ENCODE measurements around the gene DSC3.

DNA sequence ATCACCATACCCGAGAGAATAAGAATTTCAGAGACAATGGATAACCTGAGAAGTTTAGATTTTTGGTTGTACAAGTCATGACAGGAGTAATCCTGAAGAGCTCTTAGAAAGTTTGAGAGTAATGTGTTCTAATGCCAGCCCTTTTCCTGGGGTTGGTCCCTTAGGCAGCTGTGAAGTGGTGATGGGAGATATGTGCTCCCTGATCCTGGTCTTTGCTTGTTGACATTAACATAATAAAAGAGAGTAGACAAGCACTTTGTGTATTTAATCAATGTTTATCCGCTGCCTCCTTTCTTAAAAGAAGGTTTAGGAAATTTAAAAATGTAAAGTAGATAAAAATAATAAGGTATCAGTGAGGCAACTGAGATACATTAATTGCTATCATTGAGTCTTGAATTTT is 13.8 kb upstream of the DSC3 start:
- no peak for TF ChIP-seq CEBPB (IDR thresholded peaks at IDR 0.05)
- TF ChIP-seq TCF12 (IDR thresholded peaks at IDR 0.05; ENCODE audit: low read depth), result no peak
- no peak for TF ChIP-seq CREB1 (IDR thresholded peaks at IDR 0.05; ENCODE audit: low read depth)
- TF ChIP-seq, protein P1, sequence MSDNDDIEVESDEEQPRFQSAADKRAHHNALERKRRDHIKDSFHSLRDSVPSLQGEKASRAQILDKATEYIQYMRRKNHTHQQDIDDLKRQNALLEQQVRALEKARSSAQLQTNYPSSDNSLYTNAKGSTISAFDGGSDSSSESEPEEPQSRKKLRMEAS (IDR thresholded peaks at IDR 0.05), result no peak
- TF ChIP-seq TAF1 (IDR thresholded peaks at IDR 0.05; ENCODE audit: low read depth), result no peak
- no peak for TF ChIP-seq NFIC (IDR thresholded peaks at IDR 0.05)
- no peak for TF ChIP-seq ZBTB7A (IDR thresholded peaks at IDR 0.05; ENCODE audit: low read depth)
- TF ChIP-seq, protein P2, sequence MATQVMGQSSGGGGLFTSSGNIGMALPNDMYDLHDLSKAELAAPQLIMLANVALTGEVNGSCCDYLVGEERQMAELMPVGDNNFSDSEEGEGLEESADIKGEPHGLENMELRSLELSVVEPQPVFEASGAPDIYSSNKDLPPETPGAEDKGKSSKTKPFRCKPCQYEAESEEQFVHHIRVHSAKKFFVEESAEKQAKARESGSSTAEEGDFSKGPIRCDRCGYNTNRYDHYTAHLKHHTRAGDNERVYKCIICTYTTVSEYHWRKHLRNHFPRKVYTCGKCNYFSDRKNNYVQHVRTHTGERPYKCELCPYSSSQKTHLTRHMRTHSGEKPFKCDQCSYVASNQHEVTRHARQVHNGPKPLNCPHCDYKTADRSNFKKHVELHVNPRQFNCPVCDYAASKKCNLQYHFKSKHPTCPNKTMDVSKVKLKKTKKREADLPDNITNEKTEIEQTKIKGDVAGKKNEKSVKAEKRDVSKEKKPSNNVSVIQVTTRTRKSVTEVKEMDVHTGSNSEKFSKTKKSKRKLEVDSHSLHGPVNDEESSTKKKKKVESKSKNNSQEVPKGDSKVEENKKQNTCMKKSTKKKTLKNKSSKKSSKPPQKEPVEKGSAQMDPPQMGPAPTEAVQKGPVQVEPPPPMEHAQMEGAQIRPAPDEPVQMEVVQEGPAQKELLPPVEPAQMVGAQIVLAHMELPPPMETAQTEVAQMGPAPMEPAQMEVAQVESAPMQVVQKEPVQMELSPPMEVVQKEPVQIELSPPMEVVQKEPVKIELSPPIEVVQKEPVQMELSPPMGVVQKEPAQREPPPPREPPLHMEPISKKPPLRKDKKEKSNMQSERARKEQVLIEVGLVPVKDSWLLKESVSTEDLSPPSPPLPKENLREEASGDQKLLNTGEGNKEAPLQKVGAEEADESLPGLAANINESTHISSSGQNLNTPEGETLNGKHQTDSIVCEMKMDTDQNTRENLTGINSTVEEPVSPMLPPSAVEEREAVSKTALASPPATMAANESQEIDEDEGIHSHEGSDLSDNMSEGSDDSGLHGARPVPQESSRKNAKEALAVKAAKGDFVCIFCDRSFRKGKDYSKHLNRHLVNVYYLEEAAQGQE (IDR thresholded peaks at IDR 0.05; ENCODE audit: low read depth), result no peak
- no peak for TF ChIP-seq FOXM1 (IDR thresholded peaks at IDR 0.05; ENCODE audit: borderline replicate concordance, low read depth)
- no peak for TF ChIP-seq RAD21 (IDR thresholded peaks at IDR 0.05; ENCODE audit: low read depth)
- TF ChIP-seq, protein P3, sequence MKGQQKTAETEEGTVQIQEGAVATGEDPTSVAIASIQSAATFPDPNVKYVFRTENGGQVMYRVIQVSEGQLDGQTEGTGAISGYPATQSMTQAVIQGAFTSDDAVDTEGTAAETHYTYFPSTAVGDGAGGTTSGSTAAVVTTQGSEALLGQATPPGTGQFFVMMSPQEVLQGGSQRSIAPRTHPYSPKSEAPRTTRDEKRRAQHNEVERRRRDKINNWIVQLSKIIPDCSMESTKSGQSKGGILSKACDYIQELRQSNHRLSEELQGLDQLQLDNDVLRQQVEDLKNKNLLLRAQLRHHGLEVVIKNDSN (IDR thresholded peaks at IDR 0.05), result no peak
- TF ChIP-seq EP300 (IDR thresholded peaks at IDR 0.05; ENCODE audit: borderline replicate concordance), result no peak
- TF ChIP-seq YY1 (IDR thresholded peaks at IDR 0.05; ENCODE audit: low read depth), result no peak
